ENCODE results near the gene SUMO3.

SUMO3 gene

GRCh38 chr21:44828362-44829056 is 10.6 kb upstream of the SUMO3 start:
- no peak for DNase-seq

GRCh38 chr21:44823179-44823660 is 5.4 kb upstream of the SUMO3 start:
- DNase-seq = no peak

- no peak for DNase-seq
Observed at GRCh38 chr21:44822484-44823178, 4.8 kb upstream of the SUMO3 start.

GRCh38 chr21:44820851-44821250 is 3.0 kb upstream of the SUMO3 start:
- DNase-seq = no peak

- no peak for DNase-seq
Observed at GRCh38 chr21:44819283-44820243, 1.7 kb upstream of the SUMO3 start.

- no peak for DNase-seq
Observed at GRCh38 chr21:44818640-44819011, 764 bp upstream of the SUMO3 start.

GRCh38 chr21:44817506-44817880 is 369 bp downstream of the SUMO3 start:
- DNase-seq = peak; percentile 16

GRCh38 chr21:44816761-44817505 is 929 bp downstream of the SUMO3 start:
- no peak for DNase-seq

- DNase-seq = no peak
Observed at GRCh38 chr21:44815852-44816628, 1.8 kb downstream of the SUMO3 start.

- no peak for DNase-seq
Observed at GRCh38 chr21:44815225-44815624, 2.6 kb downstream of the SUMO3 start.

- no peak for DNase-seq
Observed at GRCh38 chr21:44814498-44815023, 3.3 kb downstream of the SUMO3 start.

GRCh38 chr21:44813727-44814126 is 4.1 kb downstream of the SUMO3 start:
- no peak for DNase-seq

- no peak for DNase-seq
Observed at GRCh38 chr21:44813149-44813548, 4.7 kb downstream of the SUMO3 start.

- DNase-seq = no peak
Observed at GRCh38 chr21:44812640-44813039, 5.2 kb downstream of the SUMO3 start.

GRCh38 chr21:44810779-44811178 is 7.1 kb downstream of the SUMO3 start:
- DNase-seq = no peak

- DNase-seq = no peak
Observed at GRCh38 chr21:44805859-44806258, 12.0 kb downstream of the SUMO3 start.

- no peak for DNase-seq
Observed at GRCh38 chr21:44805226-44805625, 12.6 kb downstream of the SUMO3 start.

- no peak for DNase-seq
Observed at GRCh38 chr21:44804762-44805161, 13.1 kb downstream of the SUMO3 start.

GRCh38 chr21:44803651-44804050 is 14.2 kb downstream of the SUMO3 start:
- no peak for DNase-seq

- DNase-seq = no peak
Observed at GRCh38 chr21:44802396-44803153, 15.3 kb downstream of the SUMO3 start.
